Neural cell (in vitro differentiated cells): ENCODE data around the gene RAPGEF5. TPM values are rescaled to one million over a fixed set of nuclear protein-coding genes. Genes with fewer than 3 reads are reported as not detected.

Source experiments
- H2AFZ ChIP-seq: fragments of 200-600, 300-800 bp; sonication (generic), shearing (Covaris generic); 2 replicates; pipeline ENCODE4 v1.6.0; 2014; ENCODE audit warnings: low read depth, mild to moderate bottlenecking, antibody characterized with exemption, low read length, moderate library complexity
- H3F3A ChIP-seq: fragments of 200-600 bp; shearing (Covaris generic); 2 replicates; pipeline ENCODE4 v1.6.1; 2016; ENCODE audit warnings: mild to moderate bottlenecking, moderate library complexity, mixed read lengths, antibody characterized with exemption, low read length; ENCODE audit not compliant: insufficient read depth, poor library complexity, severe bottlenecking
- H3K27ac ChIP-seq: fragments of 200-600, 300-800 bp; sonication (generic), shearing (Covaris generic); 2 replicates; pipeline ENCODE4 v1.5.1; 2014; ENCODE audit warnings: mild to moderate bottlenecking, low read length, moderate library complexity
- H3K27me3 ChIP-seq: fragments of 300-800, 200-600 bp; sonication (generic), shearing (Covaris generic); 2 replicates; pipeline ENCODE4 v1.6.0; 2014; ENCODE audit warnings: mild to moderate bottlenecking, low read depth, low read length, moderate library complexity; ENCODE audit not compliant: insufficient read depth
- H3K36me3 ChIP-seq: fragments of 300-800, 200-600 bp; sonication (generic), shearing (Covaris generic); 2 replicates; pipeline ENCODE4 v1.5.1; 2014; ENCODE audit warnings: mild to moderate bottlenecking, antibody characterized with exemption, low read length, moderate library complexity; ENCODE audit not compliant: insufficient read depth
- H3K4me2 ChIP-seq: fragments of 300-800, 200-600 bp; sonication (generic), shearing (Covaris generic); 2 replicates; pipeline ENCODE4 v1.6.0; 2014; ENCODE audit warnings: mild to moderate bottlenecking, low read length
- H3K4me3 ChIP-seq: fragments of 300-800, 200-600 bp; sonication (generic), shearing (Covaris generic); 2 replicates; pipeline ENCODE4 v1.5.1; 2014; ENCODE audit warnings: mild to moderate bottlenecking, low read length, moderate library complexity
- H3K79me2 ChIP-seq: fragments of 200-600 bp; shearing (Covaris generic); replicated peaks from 2 replicates; pipeline ENCODE4 v1.6.0; 2014; ENCODE audit warnings: mild to moderate bottlenecking, low read length, moderate library complexity; ENCODE audit not compliant: insufficient read depth
- H3K9ac ChIP-seq: fragments of 300-800, 200-600 bp; sonication (generic), shearing (Covaris generic); 2 replicates; pipeline ENCODE4 v1.6.1; 2016; ENCODE audit warnings: mild to moderate bottlenecking, low read length, mixed read lengths
- H3K9me2 ChIP-seq: fragments of 200-600 bp; shearing (Covaris generic); 2 replicates; pipeline ENCODE4 v1.6.1; 2016; ENCODE audit warnings: mild to moderate bottlenecking, low read length, mixed read lengths; ENCODE audit not compliant: insufficient read depth
- H3K9me3 ChIP-seq: fragments of 200-600, 300-800 bp; sonication (generic), shearing (Covaris generic); 2 replicates; pipeline ENCODE4 v1.6.1; 2016; ENCODE audit warnings: mild to moderate bottlenecking, mixed run types, low read length, moderate library complexity, mixed read lengths
- H4K20me1 ChIP-seq: fragments of 200-600 bp; shearing (Covaris generic); 2 replicates; pipeline ENCODE4 v1.6.1; 2016; ENCODE audit warnings: mild to moderate bottlenecking, mixed run types; ENCODE audit not compliant: insufficient read depth
- CTCF ChIP-seq: fragments of 450-650 bp; IDR thresholded peaks from 2 replicates; pipeline ENCODE4 v1.5.1; 2014; ENCODE audit warnings: antibody characterized with exemption, mild to moderate bottlenecking, moderate library complexity; ENCODE audit not compliant: poor library complexity, severe bottlenecking
- EP300 ChIP-seq: fragments of 450-650 bp; conservative IDR thresholded peaks from 2 replicates; pipeline ENCODE4 v1.6.1; 2014; ENCODE audit warnings: antibody characterized with exemption, mild to moderate bottlenecking, moderate library complexity; ENCODE audit not compliant: poor library complexity, severe bottlenecking
- EZH2 ChIP-seq: fragments of 200-600, 300-800 bp; shearing (Covaris generic), sonication (generic); IDR thresholded peaks from 2 replicates; pipeline ENCODE4 v1.6.1; 2014; ENCODE audit warnings: antibody characterized with exemption, low read length, borderline replicate concordance, mild to moderate bottlenecking; ENCODE audit not compliant: insufficient read depth, poor library complexity, severe bottlenecking
- MXI1 ChIP-seq: fragments of 450-650 bp; conservative IDR thresholded peaks from 2 replicates; pipeline ENCODE4 v1.6.1; 2014; ENCODE audit warnings: antibody characterized with exemption, mild to moderate bottlenecking; ENCODE audit not compliant: poor library complexity, severe bottlenecking
- POLR2AphosphoS5 ChIP-seq: IDR thresholded peaks from 2 replicates; pipeline ENCODE4 v1.6.1; 2012
- RAD21 ChIP-seq: fragments of 450-650 bp; conservative IDR thresholded peaks from 2 replicates; pipeline ENCODE4 v1.6.1; 2014; ENCODE audit warnings: antibody characterized with exemption, mild to moderate bottlenecking, moderate library complexity
- SMC3 ChIP-seq: fragments of 450-650 bp; conservative IDR thresholded peaks from 2 replicates; pipeline ENCODE4 v1.6.1; 2014; ENCODE audit warnings: antibody characterized with exemption, mild to moderate bottlenecking, moderate library complexity; ENCODE audit not compliant: poor library complexity
- TAF1 ChIP-seq: IDR thresholded peaks from 2 replicates; pipeline ENCODE4 v1.6.1; 2012; ENCODE audit warnings: low read depth
- polyA plus RNA-seq: library from polyadenylated mRNA; depleted of rRNA; stranded (reverse); fragments of >200 nt; gene quantifications from 2 replicates; pipeline ENCODE4 v1.2.3, GENCODE V29; 2014

RAPGEF5 gene
- polyA plus RNA-seq, 1 donor from 2014 or later = 48.0 TPM

- H2AFZ ChIP-seq = no peak overlapping the region
- H3K4me3 ChIP-seq = no peak overlapping the region
- H3K27ac ChIP-seq = no peak overlapping the region
- H3K4me2 ChIP-seq = no peak overlapping the region
- no peaks in the 10 kb centered on the region for H3K9me2 ChIP-seq
- TF ChIP-seq TAF1 = no peak
- no peaks in the 10 kb centered on the region for H3K9me3 ChIP-seq
- H3K9ac ChIP-seq = no peak overlapping the region
- no peaks in the 10 kb centered on the region for H3K27me3 ChIP-seq
- no peaks in the 10 kb centered on the region for H4K20me1 ChIP-seq
- H3F3A ChIP-seq = no peaks in the 10 kb centered on the region
- H3K79me2 ChIP-seq = no peaks in the 10 kb centered on the region
- H3K36me3 ChIP-seq = no peaks in the 10 kb centered on the region
Observed at GRCh38 chr7:22307816-22308215, 49.1 kb downstream of the RAPGEF5 start.

GRCh38 chr7:22305706-22306105, 51.2 kb downstream of the RAPGEF5 start:
- Histone ChIP-seq H3K27ac (no peak overlapping the region), H3K36me3 (no peaks in the 10 kb centered on the region), H3F3A (no peaks in the 10 kb centered on the region), H3K27me3 (no peaks in the 10 kb centered on the region), H3K9ac (no peak overlapping the region), H3K9me3 (no peaks in the 10 kb centered on the region), H4K20me1 (no peaks in the 10 kb centered on the region), H3K9me2 (no peaks in the 10 kb centered on the region), H2AFZ (no peak overlapping the region), H3K4me2 (no peak overlapping the region), H3K4me3 (no peak overlapping the region), H3K79me2 (no peaks in the 10 kb centered on the region)
- TF ChIP-seq RAD21 (no peak), SMC3 (no peak), TAF1 (no peak), POLR2AphosphoS5 (no peak), MXI1 (no peak), EP300 (no peak), CTCF (no peak), EZH2 (no peak)

- no peaks in the 10 kb centered on the region for H3K27me3 ChIP-seq
- H3F3A ChIP-seq = no peaks in the 10 kb centered on the region
- H2AFZ ChIP-seq = no peak overlapping the region
- H3K9me3 ChIP-seq = no peaks in the 10 kb centered on the region
- no peak overlapping the region for H3K4me3 ChIP-seq
- H3K9me2 ChIP-seq = no peaks in the 10 kb centered on the region
- peak overlapping the region; percentile 64 for H3K27ac ChIP-seq
- no peak overlapping the region for H3K9ac ChIP-seq
- H3K79me2 ChIP-seq = no peaks in the 10 kb centered on the region
- H3K4me2 ChIP-seq = no peak overlapping the region
- H4K20me1 ChIP-seq = no peaks in the 10 kb centered on the region
- H3K36me3 ChIP-seq = no peaks in the 10 kb centered on the region
- TF ChIP-seq CTCF (no peak), POLR2AphosphoS5 (peak; percentile 24), RAD21 (no peak), MXI1 (no peak), EP300 (peak; percentile 22), EZH2 (no peak)
Observed at GRCh38 chr7:22302951-22303423, 54.0 kb downstream of the RAPGEF5 start.
